H1 (cell line): ENCODE data around the gene CXCR3. TPM values are rescaled to one million over a fixed set of nuclear protein-coding genes. Genes with fewer than 3 reads are reported as not detected.

Experiments used
- CTCF ChIA-PET: fragments of 300-600 bp; sonication (Branson Sonifier 250); formaldehyde crosslinking; loops from one replicate; lab custom pipeline; 2021; ENCODE audit not compliant: partially characterized antibody; lab: Charles Lee
- POLR2A ChIA-PET: fragments of 300-600 bp; sonication (Branson Sonifier 250); formaldehyde crosslinking; loops from one replicate; lab custom pipeline; 2021; ENCODE audit warnings: inconsistent platforms; ENCODE audit not compliant: partially characterized antibody; lab: Charles Lee
- DNase-seq, 2 experiments: peaks; one replicate each; pipeline versions ENCODE4 v3.0.0 to v3.0.0-alpha.2; 2010 to 2022; ENCODE audit warnings: low spot score in 2 of 2, low read depth in 1 of 2, mixed read lengths in 1 of 2
- FAIRE-seq: peaks from 2 replicates; lab custom pipeline; 2011; peaks lifted over from hg19 to GRCh38; lab: Jason Lieb, UNC
- H2AFZ ChIP-seq: 2 replicates; pipeline ENCODE4 v1.8.1; 2012; ENCODE audit warnings: low read length, inconsistent platforms
- H2AK5ac ChIP-seq: 2 replicates; pipeline ENCODE4 v1.6.1; 2013; ENCODE audit warnings: low read depth, low read length
- H2BK120ac ChIP-seq: replicated peaks from 2 replicates; pipeline ENCODE3; 2013; ENCODE audit warnings: low read depth, low read length, inconsistent platforms
- H2BK12ac ChIP-seq: 2 replicates; pipeline ENCODE4 v1.6.1; 2013; ENCODE audit warnings: low read depth, low read length
- H2BK15ac ChIP-seq: 2 replicates; pipeline ENCODE4 v1.6.1; 2013; ENCODE audit warnings: low read length
- H2BK20ac ChIP-seq: 2 replicates; pipeline ENCODE4 v1.6.1; 2013; ENCODE audit warnings: low read length
- H2BK5ac ChIP-seq: 2 replicates; pipeline ENCODE4 v1.6.1; 2013; ENCODE audit warnings: low read depth, low read length
- H3K14ac ChIP-seq: 2 replicates; pipeline ENCODE4 v1.6.1; 2013; ENCODE audit warnings: inconsistent platforms; ENCODE audit not compliant: insufficient read length
- H3K18ac ChIP-seq: 2 replicates; pipeline ENCODE4 v1.6.1; 2013; ENCODE audit warnings: low read length; ENCODE audit errors: extremely low read depth
- H3K23ac ChIP-seq: 2 replicates; pipeline ENCODE4 v1.6.1; 2013; ENCODE audit warnings: inconsistent platforms; ENCODE audit not compliant: insufficient read length
- H3K23me2 ChIP-seq: 2 replicates; pipeline ENCODE4 v1.6.1; 2013; ENCODE audit warnings: low read depth, low read length
- H3K27ac ChIP-seq: 2 replicates; pipeline ENCODE4 v1.6.1; 2011; ENCODE audit warnings: low read depth, low read length, inconsistent platforms
- H3K27me3 ChIP-seq, 4 experiments: replicated peaks in 1 of 4; 1 replicate in 1 of 4; 2 replicates in 3 of 4; pipeline versions ENCODE4 v1.6.1 to v1.8.1; 2011 to 2013; ENCODE audit warnings: low read length in 3 of 4, mild to moderate bottlenecking in 3 of 4, inconsistent platforms in 2 of 4, mixed read lengths in 2 of 4, moderate library complexity in 1 of 4; ENCODE audit not compliant: control insufficient read depth in 3 of 4, insufficient read depth in 3 of 4; ENCODE audit errors: extremely low read depth in 1 of 4
- H3K36me3 ChIP-seq, 4 experiments: 2 replicates each; pipeline versions ENCODE4 v1.6.1 to v1.8.1; 2011 to 2013; ENCODE audit warnings: mild to moderate bottlenecking in 4 of 4, low read length in 3 of 4, moderate library complexity in 2 of 4, control low read depth in 1 of 4, inconsistent platforms in 1 of 4; ENCODE audit not compliant: insufficient read depth in 4 of 4, control insufficient read depth in 2 of 4
- H3K4ac ChIP-seq: replicated peaks from 2 replicates; pipeline ENCODE3; 2013; ENCODE audit warnings: low read length, low read depth, mixed read lengths, inconsistent platforms; ENCODE audit not compliant: insufficient read length
- H3K4me1 ChIP-seq, 4 experiments: replicated peaks in 1 of 4; 1 replicate in 1 of 4; 2 replicates in 3 of 4; pipeline versions ENCODE4 v1.6.1 to v1.8.1; 2011 to 2013; ENCODE audit warnings: low read length in 3 of 4, inconsistent platforms in 2 of 4, mixed read lengths in 1 of 4; ENCODE audit not compliant: insufficient read depth in 4 of 4, control insufficient read depth in 3 of 4
- H3K4me2 ChIP-seq, 2 experiments: 2 replicates each; pipeline versions ENCODE4 v1.6.1 to v1.8.1; 2011 to 2013; ENCODE audit warnings: low read depth in 2 of 2, low read length in 2 of 2, control low read depth in 1 of 2, inconsistent platforms in 1 of 2, mild to moderate bottlenecking in 1 of 2; ENCODE audit not compliant: insufficient read depth in 1 of 2
- H3K4me3 ChIP-seq, 4 experiments: fragments of 200-600, 300-600 bp in 1 of 4; sonication (generic), shearing (Covaris generic), sonication (Bioruptor Twin) in 1 of 4; 2 replicates each; pipeline versions ENCODE4 v1.5.1 to v1.8.1; 2011 to 2016; ENCODE audit warnings: low read length in 4 of 4, low read depth in 3 of 4, control low read depth in 2 of 4, inconsistent platforms in 2 of 4, mild to moderate bottlenecking in 2 of 4, mixed read lengths in 1 of 4, moderate library complexity in 1 of 4; ENCODE audit not compliant: insufficient read depth in 2 of 4; ENCODE audit errors: extremely low read depth in 1 of 4
- H3K56ac ChIP-seq: replicated peaks from 2 replicates; pipeline ENCODE3; 2013; ENCODE audit warnings: low read depth, mild to moderate bottlenecking, mixed read lengths, low read length, inconsistent platforms; ENCODE audit not compliant: insufficient read length
- H3K79me1 ChIP-seq: 2 replicates; pipeline ENCODE4 v1.6.1; 2013; ENCODE audit warnings: low read depth, low read length, control low read depth
- H3K79me2 ChIP-seq, 2 experiments: 2 replicates each; pipeline versions ENCODE4 v1.6.1 to v1.8.1; 2012 to 2013; ENCODE audit warnings: low read length in 2 of 2, mild to moderate bottlenecking in 2 of 2, inconsistent platforms in 1 of 2; ENCODE audit not compliant: insufficient read depth in 2 of 2, control insufficient read depth in 1 of 2
- H3K9ac ChIP-seq, 4 experiments: replicated peaks in 1 of 4; 1 replicate in 1 of 4; 2 replicates in 3 of 4; pipeline versions ENCODE4 v1.6.1 to v1.8.1; 2011 to 2013; ENCODE audit warnings: low read depth in 3 of 4, low read length in 3 of 4, control low read depth in 2 of 4, mild to moderate bottlenecking in 2 of 4, moderate library complexity in 2 of 4, inconsistent platforms in 1 of 4; ENCODE audit errors: extremely low read depth in 1 of 4
- H3K9me3 ChIP-seq, 2 experiments: 2 replicates each; pipeline versions ENCODE4 v1.6.1 to v1.8.1; 2012 to 2013; ENCODE audit warnings: mild to moderate bottlenecking in 2 of 2, moderate library complexity in 2 of 2, control low read depth in 1 of 2, inconsistent platforms in 1 of 2, low read depth in 1 of 2, low read length in 1 of 2, mixed read lengths in 1 of 2; ENCODE audit not compliant: insufficient read depth in 2 of 2
- H4K20me1 ChIP-seq, 2 experiments: replicated peaks in 1 of 2; 2 replicates each; pipeline versions ENCODE3 to v1.8.1; 2011 to 2013; ENCODE audit warnings: inconsistent platforms in 2 of 2, low read length in 2 of 2, mild to moderate bottlenecking in 1 of 2; ENCODE audit not compliant: insufficient read depth in 2 of 2, control insufficient read depth in 1 of 2
- H4K5ac ChIP-seq: 2 replicates; pipeline ENCODE4 v1.6.1; 2013; ENCODE audit warnings: low read length, low read depth, mixed read lengths, inconsistent platforms; ENCODE audit not compliant: insufficient read length
- H4K8ac ChIP-seq: 2 replicates; pipeline ENCODE4 v1.8.0; 2013; ENCODE audit warnings: mild to moderate bottlenecking, moderate library complexity, low read length, inconsistent platforms; ENCODE audit not compliant: insufficient read depth; ENCODE audit errors: extremely low read depth
- H4K91ac ChIP-seq: replicated peaks from 2 replicates; pipeline ENCODE3; 2013; ENCODE audit warnings: low read length, mixed read lengths, inconsistent platforms; ENCODE audit not compliant: insufficient read length
- BRCA1 ChIP-seq: IDR thresholded peaks from 2 replicates; pipeline ENCODE4 v1.6.1; 2012; ENCODE audit warnings: low read depth, low read length, improper control_type of control experiment
- E2F6 ChIP-seq: IDR thresholded peaks from 2 replicates; pipeline ENCODE4 v1.6.1; 2012; ENCODE audit warnings: inconsistent platforms
- WGBS, 2 experiments: shearing (Covaris generic) in 1 of 2; methylation state at CpG; one replicate each; pipeline versions ENCODE4 v1.1.6 to v1.1.7; 2013 to 2015; ENCODE audit warnings: low lambda C conversion rate in 2 of 2, mixed read lengths in 2 of 2, inconsistent platforms in 1 of 2, low coverage in 1 of 2, missing lambda C conversion rate in 1 of 2; ENCODE audit not compliant: insufficient replicate concordance in 2 of 2, insufficient coverage in 1 of 2, insufficient read length in 1 of 2; ENCODE audit errors: extremely low coverage in 1 of 2, missing lambda C conversion rate in 1 of 2; 5-methylcytosine and 5-hydroxymethylcytosine counted together
- polyA plus RNA-seq, 7 experiments: library from polyadenylated mRNA; depleted of rRNA in 3 of 7; stranded (reverse) in 5 of 7; unstranded in 2 of 7; fragments of >200 nt in 5 of 7; fragments of 200-250 nt in 2 of 7; gene quantifications; 1 replicate in 5 of 7; 2 replicates in 1 of 7; 4 replicates in 1 of 7; pipeline versions ENCODE4 v1.2.1 to v1.2.3, GENCODE V29; 2011 to 2013; ENCODE audit warnings: missing spikeins in 2 of 7, mixed read lengths in 2 of 7
- total RNA-seq: library from RNA; stranded (reverse); fragmentation: NEBNext Ultra II Directional; extraction: Animal tissue kit (Norgen Biotek cat#: 25700); gene quantifications from 2 replicates; pipeline ENCODE4 v1.2.1, GENCODE V29; 2021

Gene CXCR3
- total and polyA plus RNA-seq, 2 of the 8 experiments (the other 6 are each of a cell fraction or from before 2014, with no cell fraction given): not detected

GRCh38 chrX:71636438-71637252 lies 18.3 kb upstream of the CXCR3 start:
- Histone ChIP-seq H3K9ac (no peak overlapping the region), H3K79me1 (no peaks in the 10 kb centered on the region), H3K23me2 (no peaks in the 10 kb centered on the region), H3K23ac (no peak overlapping the region), H2BK15ac (no peak overlapping the region), H3K4me2 (no peak overlapping the region), H2BK5ac (no peak overlapping the region), H3K36me3 (no peaks in the 10 kb centered on the region), H3K27ac (no peak overlapping the region; the same call in 1 of the 2 replicates), H3K14ac (no peak overlapping the region), H2BK120ac (no peak overlapping the region), H3K9me3 (no peaks in the 10 kb centered on the region), H4K91ac (no peak overlapping the region), H2AK5ac (no peak overlapping the region), H2AFZ (no peak overlapping the region), H4K20me1 (no peaks in the 10 kb centered on the region), H3K4me3 (no peak overlapping the region), H2BK12ac (no peak overlapping the region), H3K4me1 (no peaks in the 10 kb centered on the region), H3K18ac (no peak overlapping the region), H3K27me3 (no peaks in the 10 kb centered on the region), H3K56ac (no peak overlapping the region), H4K8ac (no peak overlapping the region), H2BK20ac (no peak overlapping the region), H4K5ac (no peak overlapping the region), H3K79me2 (no peaks in the 10 kb centered on the region), H3K4ac (no peak overlapping the region)
- POLR2A ChIA-PET: no interaction called here
- DNase-seq: no peak
- TF ChIP-seq E2F6: no peak
- no peak for TF ChIP-seq BRCA1
- no peak for FAIRE-seq
- CTCF ChIA-PET: no interaction called here
- 89% methylated on average over 7 of the region's 9 CpGs; no CpG with 5 or more reads in 1 of the 2 experiments for WGBS, 2 experiments
